ENCODE results near the gene SORCS2. TPM values are rescaled to one million over a fixed set of nuclear protein-coding genes. Genes with fewer than 3 reads are reported as not detected.

Gene SORCS2
- total RNA-seq, 2 experiments from 2014 or later = 0.07 to 0.15 TPM

GRCh38 chr4:7704091-7704490, 511.8 kb downstream of the SORCS2 start:
- Mint-ChIP-seq H3K36me3 (ENCODE audit: low read depth) (no peaks in the 10 kb centered on the region), H3K4me3 (no peak overlapping the region), H3K4me1 (ENCODE audit: low read depth) (peaks cover 4% of the 10 kb centered on the region), H3K27ac (no peak overlapping the region), H3K9me3 (no peaks in the 10 kb centered on the region), H3K27me3 (ENCODE audit: low read depth) (no peaks in the 10 kb centered on the region)
- no peak for DNase-seq
- intact Hi-C loops (cut with micrococcal nuclease) = no loop called here
- CTCF ChIA-PET = no interaction called here

- Mint-ChIP-seq H3K9me3 (no peaks in the 10 kb centered on the region), H3K4me3 (no peak overlapping the region), H3K27ac (no peak overlapping the region), H3K27me3 (ENCODE audit: low read depth) (no peaks in the 10 kb centered on the region), H3K4me1 (ENCODE audit: low read depth) (peaks cover 4% of the 10 kb centered on the region), H3K36me3 (ENCODE audit: low read depth) (no peaks in the 10 kb centered on the region)
- intact Hi-C loops (cut with micrococcal nuclease) = no loop called here
- CTCF ChIA-PET = no interaction called here
- no peak for DNase-seq
Measured at GRCh38 chr4:7704625-7705024, 512.3 kb downstream of the SORCS2 start.

- Mint-ChIP-seq H3K27me3 (ENCODE audit: low read depth) (no peaks in the 10 kb centered on the region), H3K27ac (no peak overlapping the region), H3K9me3 (no peaks in the 10 kb centered on the region), H3K4me1 (ENCODE audit: low read depth) (peaks cover 4% of the 10 kb centered on the region), H3K4me3 (no peak overlapping the region), H3K36me3 (ENCODE audit: low read depth) (no peaks in the 10 kb centered on the region)
- CTCF ChIA-PET = no interaction called here
- intact Hi-C loops (cut with micrococcal nuclease) = no loop called here
- no peak for DNase-seq
Measured at GRCh38 chr4:7705062-7705461, 512.7 kb downstream of the SORCS2 start.

- H3K9me3 Mint-ChIP-seq = no peaks in the 10 kb centered on the region
- CTCF ChIA-PET = interaction anchor here (0.8 kb wide), 1 partner anchor 13 kb away, joined by 4 read pairs; no protein-coding TSS in a partner anchor
- no peaks in the 10 kb centered on the region for H3K27me3 Mint-ChIP-seq (ENCODE audit: low read depth)
- H3K4me1 Mint-ChIP-seq (ENCODE audit: low read depth) = peaks cover 4% of the 10 kb centered on the region
- no peak for DNase-seq
- H3K36me3 Mint-ChIP-seq (ENCODE audit: low read depth) = no peaks in the 10 kb centered on the region
- intact Hi-C loops (cut with micrococcal nuclease) = no loop called here
- H3K27ac Mint-ChIP-seq = no peak overlapping the region
- H3K4me3 Mint-ChIP-seq = no peak overlapping the region
Measured at GRCh38 chr4:7705593-7705992, 513.3 kb downstream of the SORCS2 start.

GRCh38 chr4:7708238-7708637, 515.9 kb downstream of the SORCS2 start:
- Mint-ChIP-seq H3K36me3 (ENCODE audit: low read depth) (no peaks in the 10 kb centered on the region), H3K4me1 (ENCODE audit: low read depth) (peaks cover under 1% of the 10 kb centered on the region), H3K27me3 (ENCODE audit: low read depth) (no peaks in the 10 kb centered on the region), H3K27ac (no peak overlapping the region), H3K4me3 (no peak overlapping the region), H3K9me3 (no peaks in the 10 kb centered on the region)
- no peak for DNase-seq
- intact Hi-C loops (cut with micrococcal nuclease) = no loop called here
- CTCF ChIA-PET = no interaction called here

GRCh38 chr4:7708981-7709380, 516.6 kb downstream of the SORCS2 start:
- no peaks in the 10 kb centered on the region for H3K4me1 Mint-ChIP-seq (ENCODE audit: low read depth)
- H3K36me3 Mint-ChIP-seq (ENCODE audit: low read depth) = no peaks in the 10 kb centered on the region
- H3K27me3 Mint-ChIP-seq (ENCODE audit: low read depth) = no peaks in the 10 kb centered on the region
- H3K9me3 Mint-ChIP-seq = no peaks in the 10 kb centered on the region
- no peak for DNase-seq
- intact Hi-C loops (cut with micrococcal nuclease) = no loop called here
- CTCF ChIA-PET = interaction anchor here (0.6 kb wide), 1 partner anchor 96 kb away, joined by 3 read pairs; no protein-coding TSS in a partner anchor
- H3K27ac Mint-ChIP-seq = no peak overlapping the region
- H3K4me3 Mint-ChIP-seq = no peak overlapping the region

GRCh38 chr4:7709431-7709830, 517.1 kb downstream of the SORCS2 start:
- H3K4me3 Mint-ChIP-seq = no peak overlapping the region
- CTCF ChIA-PET = interaction anchor here (1.7 kb wide), 1 partner anchor 11 kb away, joined by 3 read pairs; no protein-coding TSS in a partner anchor
- H3K4me1 Mint-ChIP-seq (ENCODE audit: low read depth) = no peaks in the 10 kb centered on the region
- no peak for DNase-seq
- no peaks in the 10 kb centered on the region for H3K36me3 Mint-ChIP-seq (ENCODE audit: low read depth)
- H3K9me3 Mint-ChIP-seq = no peaks in the 10 kb centered on the region
- no peaks in the 10 kb centered on the region for H3K27me3 Mint-ChIP-seq (ENCODE audit: low read depth)
- intact Hi-C loops (cut with micrococcal nuclease) = no loop called here
- no peak overlapping the region for H3K27ac Mint-ChIP-seq

- DNase-seq = no peak
- intact Hi-C loops (cut with micrococcal nuclease) = no loop called here
- Mint-ChIP-seq H3K4me1 (ENCODE audit: low read depth) (no peaks in the 10 kb centered on the region), H3K27ac (no peak overlapping the region), H3K36me3 (ENCODE audit: low read depth) (no peaks in the 10 kb centered on the region), H3K4me3 (no peak overlapping the region), H3K27me3 (ENCODE audit: low read depth) (no peaks in the 10 kb centered on the region), H3K9me3 (no peaks in the 10 kb centered on the region)
- CTCF ChIA-PET = interaction anchor here (1.7 kb wide), 1 partner anchor 10 kb away, joined by 3 read pairs; no protein-coding TSS in a partner anchor
Measured at GRCh38 chr4:7710126-7710525, 517.8 kb downstream of the SORCS2 start.

GRCh38 chr4:7710576-7711306, 518.4 kb downstream of the SORCS2 start:
- Mint-ChIP-seq H3K27me3 (ENCODE audit: low read depth) (no peaks in the 10 kb centered on the region), H3K4me1 (ENCODE audit: low read depth) (no peaks in the 10 kb centered on the region), H3K36me3 (ENCODE audit: low read depth) (no peaks in the 10 kb centered on the region), H3K9me3 (no peaks in the 10 kb centered on the region), H3K4me3 (no peak overlapping the region), H3K27ac (no peak overlapping the region)
- CTCF ChIA-PET = interaction anchor here (1.7 kb wide), 1 partner anchor 9 kb away, joined by 3 read pairs; no protein-coding TSS in a partner anchor
- intact Hi-C loops (cut with micrococcal nuclease) = no loop called here
- DNase-seq = no peak

- CTCF ChIA-PET = no interaction called here
- intact Hi-C loops (cut with micrococcal nuclease) = no loop called here
- DNase-seq = no peak
- Mint-ChIP-seq H3K4me3 (no peak overlapping the region), H3K9me3 (no peaks in the 10 kb centered on the region), H3K4me1 (ENCODE audit: low read depth) (no peaks in the 10 kb centered on the region), H3K27ac (no peak overlapping the region), H3K36me3 (ENCODE audit: low read depth) (no peaks in the 10 kb centered on the region), H3K27me3 (ENCODE audit: low read depth) (no peaks in the 10 kb centered on the region)
Measured at GRCh38 chr4:7711307-7711963, 519.1 kb downstream of the SORCS2 start.

- CTCF ChIA-PET = no interaction called here
- H3K36me3 Mint-ChIP-seq (ENCODE audit: low read depth) = no peaks in the 10 kb centered on the region
- intact Hi-C loops (cut with micrococcal nuclease) = no loop called here
- H3K4me3 Mint-ChIP-seq = no peak overlapping the region
- H3K27ac Mint-ChIP-seq = no peak overlapping the region
- no peaks in the 10 kb centered on the region for H3K9me3 Mint-ChIP-seq
- DNase-seq = no peak
- H3K27me3 Mint-ChIP-seq (ENCODE audit: low read depth) = no peaks in the 10 kb centered on the region
- no peaks in the 10 kb centered on the region for H3K4me1 Mint-ChIP-seq (ENCODE audit: low read depth)
Measured at GRCh38 chr4:7712021-7712671, 519.8 kb downstream of the SORCS2 start.

GRCh38 chr4:7713757-7714156, 521.4 kb downstream of the SORCS2 start:
- Mint-ChIP-seq H3K27me3 (ENCODE audit: low read depth) (no peaks in the 10 kb centered on the region), H3K36me3 (ENCODE audit: low read depth) (no peaks in the 10 kb centered on the region), H3K27ac (no peak overlapping the region), H3K4me1 (ENCODE audit: low read depth) (no peaks in the 10 kb centered on the region), H3K9me3 (no peaks in the 10 kb centered on the region), H3K4me3 (no peak overlapping the region)
- DNase-seq = no peak
- intact Hi-C loops (cut with micrococcal nuclease) = no loop called here
- CTCF ChIA-PET = no interaction called here
